Measurements from ENCODE around the gene TCTN2.

DNA sequence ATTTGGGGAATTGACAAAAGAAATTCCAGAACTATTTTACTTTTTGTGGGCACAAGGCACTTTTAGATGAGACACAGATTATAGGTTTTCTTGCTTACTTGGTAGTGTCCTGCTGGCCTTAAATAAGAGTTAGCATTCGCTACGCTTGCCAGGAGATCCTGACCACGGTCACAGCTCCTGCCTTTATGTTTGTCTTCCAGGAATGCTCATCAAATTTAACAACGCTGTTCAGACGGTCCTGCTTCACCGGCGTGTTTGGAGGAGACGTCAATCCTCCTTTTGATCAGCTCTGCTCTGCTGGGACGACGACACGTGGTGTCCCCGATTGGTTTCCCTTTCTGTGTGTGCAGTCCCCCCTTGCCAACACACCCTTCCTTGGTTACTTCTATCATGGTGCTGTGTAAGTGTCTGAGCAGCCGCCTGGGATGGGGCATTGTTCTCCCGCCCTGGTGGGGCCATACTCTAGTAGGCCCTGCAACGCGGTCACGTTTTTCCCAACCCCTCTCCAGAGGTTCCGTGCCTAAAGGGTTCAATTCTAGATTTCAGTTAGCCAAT, 15.8 kb downstream of the TCTN2 start:
- TF ChIP-seq CTCF (conservative IDR thresholded peaks at IDR 0.05; ENCODE audit: low read depth, low read length) (no peak), EZH2 (IDR thresholded peaks at IDR 0.05; ENCODE audit: borderline replicate concordance, low read depth, low read length, poor library complexity, severe bottlenecking) (no peak)
